ENCODE measurements around the gene GPC5.

- TF ChIP-seq ZBTB7A (IDR thresholded peaks at IDR 0.05; ENCODE audit: low read depth) (no peak), YY1 (IDR thresholded peaks at IDR 0.05; ENCODE audit: low read depth) (no peak), TAF1 (IDR thresholded peaks at IDR 0.05; ENCODE audit: low read depth) (no peak)
Measured at GRCh38 chr13:92842145-92842544, 1443.7 kb downstream of the GPC5 start.
